Measurements from ENCODE around the gene FCMR.

FCMR gene

GRCh38 chr1:206878456-206878855, 43.3 kb downstream of the FCMR start:
- H3K27ac ChIP-seq (ENCODE audit: low read depth, low read length, poor library complexity, severe bottlenecking) = no peak overlapping the region

DNA sequence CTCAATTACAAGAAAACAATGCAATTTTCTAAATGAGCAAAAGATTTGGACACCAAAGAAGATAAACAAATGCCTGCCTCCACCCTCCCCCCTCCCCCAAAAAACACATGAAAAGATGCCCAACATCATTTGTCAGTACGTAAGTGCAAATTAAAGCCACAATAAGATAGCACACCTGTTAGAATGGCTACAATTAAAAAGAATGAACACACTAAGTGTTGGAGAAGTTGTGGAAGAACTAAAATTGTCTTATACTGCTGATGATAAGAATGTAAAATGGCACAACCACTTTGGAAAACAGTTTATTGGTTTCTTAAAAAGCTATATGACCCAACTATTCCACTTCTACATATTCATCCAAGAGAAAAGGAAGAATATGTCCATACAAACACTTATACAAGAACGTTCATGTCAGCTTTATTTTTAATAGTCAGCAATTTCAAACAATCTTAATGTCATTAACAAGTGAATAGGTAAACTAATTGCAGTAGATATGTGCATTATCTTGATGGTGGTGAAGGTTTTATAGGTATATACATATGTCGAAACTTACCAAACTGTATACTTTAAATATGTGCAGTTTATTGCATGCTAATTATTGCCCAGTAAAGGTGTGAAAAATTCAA, 45.9 kb downstream of the FCMR start:
- TF ChIP-seq, protein P1, sequence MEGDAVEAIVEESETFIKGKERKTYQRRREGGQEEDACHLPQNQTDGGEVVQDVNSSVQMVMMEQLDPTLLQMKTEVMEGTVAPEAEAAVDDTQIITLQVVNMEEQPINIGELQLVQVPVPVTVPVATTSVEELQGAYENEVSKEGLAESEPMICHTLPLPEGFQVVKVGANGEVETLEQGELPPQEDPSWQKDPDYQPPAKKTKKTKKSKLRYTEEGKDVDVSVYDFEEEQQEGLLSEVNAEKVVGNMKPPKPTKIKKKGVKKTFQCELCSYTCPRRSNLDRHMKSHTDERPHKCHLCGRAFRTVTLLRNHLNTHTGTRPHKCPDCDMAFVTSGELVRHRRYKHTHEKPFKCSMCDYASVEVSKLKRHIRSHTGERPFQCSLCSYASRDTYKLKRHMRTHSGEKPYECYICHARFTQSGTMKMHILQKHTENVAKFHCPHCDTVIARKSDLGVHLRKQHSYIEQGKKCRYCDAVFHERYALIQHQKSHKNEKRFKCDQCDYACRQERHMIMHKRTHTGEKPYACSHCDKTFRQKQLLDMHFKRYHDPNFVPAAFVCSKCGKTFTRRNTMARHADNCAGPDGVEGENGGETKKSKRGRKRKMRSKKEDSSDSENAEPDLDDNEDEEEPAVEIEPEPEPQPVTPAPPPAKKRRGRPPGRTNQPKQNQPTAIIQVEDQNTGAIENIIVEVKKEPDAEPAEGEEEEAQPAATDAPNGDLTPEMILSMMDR (IDR thresholded peaks at IDR 0.05; ENCODE audit: low read length) = no peak
- Histone ChIP-seq H3K9me3 (ENCODE audit: low read length) (peaks cover 8% of the 10 kb centered on the region), H3K36me3 (ENCODE audit: insufficient read depth, low read length) (no peaks in the 10 kb centered on the region), H3K9me2 (ENCODE audit: low read depth, low read length) (no peaks in the 10 kb centered on the region), H3K9ac (ENCODE audit: low read length) (no peak overlapping the region), H3K4me1 (ENCODE audit: insufficient read depth, low read length, severe bottlenecking) (no peaks in the 10 kb centered on the region), H3K27me3 (ENCODE audit: insufficient read depth, low read length) (no peaks in the 10 kb centered on the region; the same call in 1 of the 2 replicates), H3K4me2 (ENCODE audit: low read length) (no peak overlapping the region), H3K79me2 (ENCODE audit: insufficient read depth, low read length) (no peaks in the 10 kb centered on the region), H3K27ac (ENCODE audit: low read depth, low read length, poor library complexity, severe bottlenecking) (no peak overlapping the region), H3F3A (ENCODE audit: insufficient read depth, low read length) (no peaks in the 10 kb centered on the region), H2AFZ (ENCODE audit: low read length) (no peak overlapping the region), H4K20me1 (ENCODE audit: insufficient read depth, low read length) (no peaks in the 10 kb centered on the region), H3K4me3 (ENCODE audit: low read depth, low read length, poor library complexity, severe bottlenecking) (no peak overlapping the region)

More at GRCh38 chr1:206878456-206878855, 43.3 kb downstream of the FCMR start:
- Histone ChIP-seq H3K9me3 (ENCODE audit: low read length) (peaks cover 8% of the 10 kb centered on the region), H3K79me2 (ENCODE audit: insufficient read depth, low read length) (no peaks in the 10 kb centered on the region), H3K36me3 (ENCODE audit: insufficient read depth, low read length) (no peaks in the 10 kb centered on the region), H3K9ac (ENCODE audit: low read length) (no peak overlapping the region), H3K9me2 (ENCODE audit: low read depth, low read length) (no peaks in the 10 kb centered on the region), H3F3A (ENCODE audit: insufficient read depth, low read length) (no peaks in the 10 kb centered on the region), H3K27me3 (ENCODE audit: insufficient read depth, low read length) (no peaks in the 10 kb centered on the region), H2AFZ (ENCODE audit: low read length) (no peak overlapping the region), H3K4me2 (ENCODE audit: low read length) (no peak overlapping the region), H3K4me3 (ENCODE audit: low read depth, low read length, poor library complexity, severe bottlenecking) (no peak overlapping the region), H3K4me1 (ENCODE audit: insufficient read depth, low read length, severe bottlenecking) (no peaks in the 10 kb centered on the region), H4K20me1 (ENCODE audit: insufficient read depth, low read length) (no peaks in the 10 kb centered on the region)
- TF ChIP-seq EZH2 (IDR thresholded peaks at IDR 0.05; ENCODE audit: borderline replicate concordance, low read length) = no peak

DNA sequence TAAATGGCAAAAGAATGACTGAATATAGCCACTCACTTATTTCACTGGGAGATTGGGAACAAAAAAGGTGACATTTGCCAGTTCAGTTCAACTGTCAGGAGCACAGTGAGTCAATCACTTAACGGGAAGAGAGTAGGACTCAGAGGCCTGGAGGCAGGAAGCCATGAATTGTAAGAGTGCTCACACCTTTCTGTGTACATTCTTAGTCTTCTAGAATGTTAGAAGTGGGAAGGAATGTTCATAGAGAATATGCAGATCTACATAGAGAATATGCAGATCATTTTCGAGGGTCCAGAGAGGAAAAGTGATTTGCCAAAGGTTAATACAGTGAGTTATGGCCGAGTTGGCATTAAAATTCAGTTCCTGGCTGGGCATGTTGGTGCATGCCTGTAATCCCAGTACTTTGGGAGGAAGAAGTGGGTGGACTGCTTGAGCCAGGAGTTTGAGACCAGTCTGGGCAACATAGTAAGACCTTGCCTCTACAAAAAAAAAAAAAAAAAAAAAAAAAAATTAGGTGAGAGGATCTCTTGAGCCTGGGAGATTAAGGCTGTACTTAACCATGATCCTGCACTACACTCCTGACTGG, 48.0 kb downstream of the FCMR start:
- H3K36me3 ChIP-seq (ENCODE audit: insufficient read depth, low read length) = no peaks in the 10 kb centered on the region

More for the DNA sequence above, 48.0 kb downstream of the FCMR start:
- no peaks in the 10 kb centered on the region for H4K20me1 ChIP-seq (ENCODE audit: insufficient read depth, low read length)
- H3K79me2 ChIP-seq (ENCODE audit: insufficient read depth, low read length) = no peaks in the 10 kb centered on the region
- TF ChIP-seq, protein P1 (IDR thresholded peaks at IDR 0.05; ENCODE audit: low read length) = no peak
- no peak for TF ChIP-seq EZH2 (IDR thresholded peaks at IDR 0.05; ENCODE audit: borderline replicate concordance, low read length)
- no peak overlapping the region for H2AFZ ChIP-seq (ENCODE audit: low read length)
- H3K9ac ChIP-seq (ENCODE audit: low read length) = no peak overlapping the region
- H3K4me1 ChIP-seq (ENCODE audit: insufficient read depth, low read length, severe bottlenecking) = no peaks in the 10 kb centered on the region
- H3K27me3 ChIP-seq (ENCODE audit: insufficient read depth, low read length) = no peaks in the 10 kb centered on the region; the same call in 1 of the 2 replicates
- no peaks in the 10 kb centered on the region for H3F3A ChIP-seq (ENCODE audit: insufficient read depth, low read length)
- no peak overlapping the region for H3K4me2 ChIP-seq (ENCODE audit: low read length)
- H3K9me3 ChIP-seq (ENCODE audit: low read length) = peaks cover 5% of the 10 kb centered on the region
- H3K9me2 ChIP-seq (ENCODE audit: low read depth, low read length) = no peaks in the 10 kb centered on the region
- H3K4me3 ChIP-seq (ENCODE audit: low read depth, low read length, poor library complexity, severe bottlenecking) = no peak overlapping the region
- H3K27ac ChIP-seq (ENCODE audit: low read depth, low read length, poor library complexity, severe bottlenecking) = no peak overlapping the region

Measured in OCI-LY1 (cell line).